DMS114 treated with DMSO at 0.1 percent for 48 hours (cell line): Measurements from ENCODE around the gene KMT2E.
"Not testable (repeated sequence)": the region's sequence is repeated elsewhere in the genome, so short reads cannot be mapped to it uniquely, and the experiment has no call there.

Experiments used
- DNase-seq: peaks from one replicate; lab custom pipeline; 2025; ENCODE audit not compliant: unreplicated experiment; lab: John Stamatoyannopoulos, UW

KMT2E gene

DNA sequence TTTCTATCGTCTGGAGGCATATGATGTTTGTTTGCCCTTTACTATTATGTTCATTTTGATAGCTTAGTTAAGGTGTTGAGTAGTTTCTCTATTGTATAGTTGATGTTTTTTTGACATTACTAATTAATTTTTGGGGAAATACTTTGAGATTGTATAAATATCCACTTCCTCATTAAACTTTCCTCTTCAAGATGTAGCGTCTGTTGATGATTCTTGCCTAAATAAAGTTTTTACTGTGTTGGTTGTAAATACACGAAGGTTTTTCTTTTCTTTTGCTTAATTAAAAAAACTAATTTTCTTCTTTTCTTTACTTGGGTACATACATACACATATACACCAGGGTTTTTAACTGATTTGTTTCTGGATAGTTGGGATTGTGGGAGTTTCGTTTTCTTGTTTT, 8.5 kb downstream of the KMT2E start:
- DNase-seq, result no peak

DNA sequence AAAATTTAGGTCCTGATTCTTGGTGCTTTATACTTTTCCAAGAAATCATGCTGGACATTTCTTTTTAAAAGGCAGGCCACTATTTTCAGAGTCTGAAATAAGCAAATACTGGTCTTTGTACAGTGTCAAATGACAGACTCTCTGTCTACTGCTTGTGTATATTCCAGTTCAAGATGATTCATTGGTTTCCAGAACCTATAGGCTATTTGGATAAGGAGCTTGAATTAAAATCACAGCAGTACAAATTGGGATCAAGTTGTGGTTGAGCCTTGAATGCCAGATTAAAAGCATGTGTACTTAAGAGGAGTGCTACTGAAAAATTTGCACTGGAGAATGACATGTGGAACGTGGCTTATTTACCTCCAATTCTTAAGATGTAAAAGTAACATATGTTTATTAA, 10.7 kb downstream of the KMT2E start:
- no peak for DNase-seq

DNA sequence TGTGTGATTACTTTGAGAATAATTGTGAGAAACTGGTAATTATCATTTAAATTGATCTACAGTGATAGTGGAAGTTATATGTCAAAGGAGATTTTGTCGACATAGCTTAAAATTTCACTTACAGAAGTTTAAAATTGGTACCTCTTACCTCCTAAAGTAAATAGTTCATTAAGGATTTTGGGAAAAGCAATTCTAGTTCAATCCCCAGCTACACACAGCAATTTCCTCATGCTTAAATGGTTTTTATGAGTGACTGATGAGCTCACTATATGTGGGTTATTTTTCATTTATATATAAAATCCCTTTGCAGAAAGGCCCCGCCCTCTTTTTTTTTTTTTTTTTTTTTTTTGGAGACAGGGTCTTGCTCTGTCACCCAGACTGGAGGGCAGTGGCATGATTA, 12.7 kb downstream of the KMT2E start:
- no peak for DNase-seq

DNA sequence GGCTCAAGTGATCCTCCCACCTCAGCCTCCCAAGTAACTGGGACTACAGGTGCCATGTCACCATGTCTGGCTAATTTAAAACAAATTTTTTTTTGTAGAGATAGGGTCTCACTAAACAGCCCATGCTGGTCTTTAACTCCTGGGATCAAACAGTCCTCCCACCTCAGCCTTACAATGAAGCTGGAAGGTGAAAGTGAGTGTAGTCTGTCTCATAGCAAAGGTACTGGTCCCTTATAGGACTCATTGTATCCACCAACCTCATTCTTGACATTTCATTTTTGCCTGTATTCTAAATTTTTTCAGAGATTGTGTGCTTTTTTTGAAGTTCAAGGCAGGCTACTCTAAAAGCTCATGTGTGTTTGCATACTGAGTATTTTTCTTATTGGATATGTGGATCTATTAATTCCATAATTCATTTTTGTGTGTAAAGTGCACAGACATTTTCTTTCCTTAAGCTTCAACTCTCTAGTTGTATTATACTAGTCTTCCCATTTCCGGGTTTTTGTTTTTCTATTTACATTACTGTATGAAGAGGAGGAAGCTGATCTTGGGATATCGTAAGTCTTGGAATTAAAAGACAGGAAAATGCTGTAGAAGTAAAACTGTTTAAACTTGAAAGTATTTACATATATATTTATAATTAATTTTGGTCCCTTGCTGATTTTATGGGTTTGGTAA, 13.3 kb downstream of the KMT2E start:
- no peak for DNase-seq

DNA sequence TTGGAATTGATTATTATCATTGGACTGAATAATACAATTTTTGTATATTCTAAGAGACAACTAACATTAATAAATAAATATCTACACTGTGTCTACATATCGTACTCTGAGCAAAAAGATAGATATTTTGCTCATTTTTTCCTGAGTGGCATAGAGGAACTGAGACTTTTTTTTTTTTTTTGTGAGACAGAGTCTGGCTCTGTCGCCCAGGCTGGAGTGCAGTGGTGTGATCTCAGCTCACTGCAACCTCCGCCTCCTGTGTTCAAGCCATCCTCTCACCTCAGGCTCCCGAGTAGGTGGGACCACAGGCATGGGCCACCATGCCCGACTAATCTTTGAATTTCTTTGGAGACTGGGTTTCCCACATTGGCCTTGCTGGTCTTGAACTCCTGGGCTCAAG, 14.0 kb downstream of the KMT2E start:
- no peak for DNase-seq

DNA sequence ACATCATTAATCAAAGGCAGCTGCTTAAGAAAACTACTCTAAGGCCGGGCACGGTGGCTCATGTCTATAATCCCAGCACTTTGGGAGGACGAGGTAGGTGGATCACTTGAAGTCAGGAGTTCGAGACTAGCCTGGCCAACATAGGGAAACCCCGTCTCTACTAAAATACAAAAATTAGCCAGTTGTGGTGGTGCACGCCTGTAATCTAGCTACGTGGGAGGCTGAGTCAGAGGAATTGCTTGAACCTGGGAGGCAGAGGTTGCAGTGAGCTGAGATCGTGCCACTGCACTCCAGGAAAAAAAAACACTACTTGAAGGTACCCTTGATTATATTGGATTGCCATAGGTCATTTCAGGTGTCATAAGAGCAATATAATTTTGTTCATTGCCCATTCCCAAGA, 14.9 kb downstream of the KMT2E start:
- DNase-seq, result not testable (repeated sequence)

DNA sequence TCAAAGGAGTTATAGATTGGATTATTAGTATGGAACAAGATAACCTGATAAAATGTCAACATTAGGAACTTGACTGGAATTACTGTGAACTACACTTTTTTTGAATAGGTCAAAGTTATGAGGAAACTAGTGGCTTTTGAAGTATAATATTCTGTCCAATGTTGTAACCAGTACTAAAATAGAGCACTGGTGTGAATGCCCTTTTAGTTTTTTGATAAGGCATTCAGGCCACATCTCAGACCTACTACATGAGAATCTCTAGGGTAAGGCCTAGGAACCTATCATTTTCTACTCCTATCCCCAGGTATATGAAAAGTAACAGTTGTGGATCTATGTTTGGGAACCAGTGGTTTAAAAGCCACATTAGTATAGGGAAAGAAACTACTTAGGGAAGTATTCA, 16.4 kb downstream of the KMT2E start:
- no peak for DNase-seq

DNA sequence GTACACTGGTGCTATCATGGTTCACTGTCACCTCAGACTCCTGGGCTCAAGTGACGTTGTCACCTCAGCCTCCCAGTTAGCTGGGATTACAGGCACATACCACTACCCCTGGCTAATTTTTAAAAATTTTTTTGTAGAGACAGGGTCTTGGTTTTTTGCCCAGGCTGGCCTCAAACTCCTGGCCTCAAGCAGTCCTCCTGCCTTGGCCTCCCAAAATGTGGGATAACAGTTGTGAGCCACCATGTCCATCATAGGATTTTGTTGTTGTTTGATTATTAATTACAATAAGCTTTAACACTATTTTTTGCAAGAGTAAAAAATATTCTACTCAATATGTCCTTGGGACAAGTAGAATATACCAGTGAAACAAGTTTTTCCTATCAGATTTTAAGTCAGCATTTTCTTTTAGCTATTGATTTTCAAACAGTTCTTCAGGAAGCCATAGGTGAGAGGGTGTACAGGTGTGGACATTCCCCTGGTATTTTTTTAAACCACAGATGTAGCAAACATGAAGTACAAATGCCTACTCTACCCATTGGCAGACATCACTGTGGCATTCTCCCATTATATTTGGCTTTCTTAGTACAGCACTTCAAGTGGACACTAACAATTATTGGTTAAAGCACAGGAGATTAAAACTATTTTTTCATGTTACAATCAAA, 18.7 kb downstream of the KMT2E start:
- DNase-seq, result no peak

DNA sequence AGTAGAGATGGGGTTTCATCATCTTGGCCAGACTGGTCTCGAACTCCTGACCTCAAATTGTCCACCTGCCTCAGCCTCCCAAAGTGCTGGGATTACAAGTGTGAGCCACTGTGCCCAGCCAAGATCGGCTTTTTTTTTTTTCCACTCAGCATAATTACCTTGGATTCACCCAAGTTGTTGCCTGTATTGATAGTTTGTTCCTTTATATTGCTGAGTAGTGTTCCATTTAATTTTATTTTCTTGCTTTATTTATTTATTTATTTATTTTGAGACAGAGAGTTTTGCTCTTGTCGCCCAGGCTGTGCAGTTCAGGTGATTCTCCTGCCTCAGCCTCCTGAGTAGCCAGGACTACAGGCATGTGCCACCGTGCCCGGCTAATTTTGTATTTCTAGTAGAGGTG, 21.3 kb downstream of the KMT2E start:
- DNase-seq, result no peak

DNA sequence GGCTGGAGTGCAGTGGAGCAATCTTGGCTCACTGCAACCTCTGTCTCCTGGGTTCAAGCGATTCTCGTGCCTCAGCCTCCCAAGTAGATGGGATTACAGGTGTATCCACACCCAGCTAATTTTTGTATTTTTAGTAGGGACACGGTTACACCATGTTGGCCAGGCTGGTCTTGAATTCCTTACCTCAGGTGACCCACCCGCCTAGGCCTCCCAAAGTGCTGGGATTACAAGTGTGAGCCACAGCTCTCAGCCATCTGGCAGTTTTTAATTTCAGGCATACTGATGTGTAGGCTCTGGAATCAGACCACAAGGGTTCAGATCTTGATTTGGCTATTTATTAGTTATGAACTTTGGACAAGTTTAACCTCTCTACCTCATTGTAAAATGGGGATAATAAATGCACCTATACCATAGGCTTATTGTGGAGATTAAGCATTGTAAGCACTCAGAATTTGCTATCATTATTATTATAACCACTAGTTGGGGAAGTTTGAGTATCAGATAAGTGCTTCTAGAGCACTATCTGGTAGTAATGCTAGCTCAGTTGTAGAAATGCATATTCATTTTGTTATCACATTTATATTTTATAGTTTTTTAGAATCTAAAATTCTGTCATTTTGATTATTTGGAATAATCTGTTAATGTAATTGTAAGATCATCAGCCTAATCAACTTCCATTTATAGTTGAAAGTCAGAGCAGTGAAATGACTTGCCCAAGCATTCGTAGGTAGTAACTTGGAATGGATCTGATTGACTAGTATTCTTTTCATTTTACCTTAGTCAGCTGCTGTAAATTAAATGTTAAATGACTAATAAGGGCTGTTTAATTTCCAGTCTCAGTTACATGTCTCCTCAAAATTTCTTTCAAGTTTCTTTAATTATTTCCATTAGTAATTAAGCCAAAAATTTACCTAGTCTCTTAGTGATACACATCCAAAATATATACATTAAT, 22.5 kb downstream of the KMT2E start:
- no peak for DNase-seq

DNA sequence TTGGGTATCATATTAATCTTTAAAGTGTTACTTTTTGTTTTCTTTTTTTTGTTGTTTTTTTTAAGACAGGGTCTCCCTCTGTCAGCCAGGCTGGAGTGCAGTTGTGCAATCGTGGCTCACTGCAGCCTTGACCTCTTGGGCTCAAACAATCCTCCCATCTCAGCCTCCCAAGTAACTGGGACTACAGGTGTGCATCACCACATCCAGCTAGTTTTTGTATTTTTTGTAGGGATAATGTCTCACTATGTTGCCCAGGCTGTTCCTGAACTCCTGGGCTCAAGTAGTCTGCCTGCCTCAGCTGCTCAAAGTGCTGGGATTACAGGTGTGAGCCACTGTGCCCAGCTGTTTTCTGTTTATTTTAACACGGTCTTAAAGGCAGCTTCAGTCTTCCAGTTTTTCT, 23.3 kb downstream of the KMT2E start:
- DNase-seq, result no peak

DNA sequence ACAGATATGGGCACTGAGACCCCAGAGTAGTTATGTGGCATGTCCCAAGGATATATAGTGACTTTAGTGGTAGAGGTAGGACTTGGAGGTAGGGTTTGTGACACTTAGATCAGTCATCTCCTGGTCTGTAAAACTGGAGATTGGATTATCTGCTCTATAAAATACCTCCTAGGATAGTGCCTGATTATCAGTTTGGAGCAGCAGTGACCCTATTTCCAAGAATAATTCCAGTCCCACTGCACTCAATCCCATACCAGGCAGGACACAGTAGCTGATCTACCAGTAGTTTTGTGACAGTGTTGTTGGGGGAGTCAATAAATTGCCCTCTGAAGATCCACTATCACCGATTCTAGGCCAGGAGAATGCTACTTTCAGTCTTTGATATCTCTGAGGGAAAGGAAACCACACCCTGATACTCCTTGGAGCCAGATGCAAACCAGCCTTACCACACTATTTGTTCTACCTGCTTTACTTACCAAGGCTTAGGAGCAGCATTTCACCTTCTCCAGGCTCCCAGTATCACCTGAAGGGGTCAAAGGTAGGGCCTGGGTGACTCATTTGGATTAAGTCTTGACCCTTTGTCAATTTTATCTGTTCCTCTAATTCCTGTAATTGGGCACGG, 30.6 kb downstream of the KMT2E start:
- no peak for DNase-seq

DNA sequence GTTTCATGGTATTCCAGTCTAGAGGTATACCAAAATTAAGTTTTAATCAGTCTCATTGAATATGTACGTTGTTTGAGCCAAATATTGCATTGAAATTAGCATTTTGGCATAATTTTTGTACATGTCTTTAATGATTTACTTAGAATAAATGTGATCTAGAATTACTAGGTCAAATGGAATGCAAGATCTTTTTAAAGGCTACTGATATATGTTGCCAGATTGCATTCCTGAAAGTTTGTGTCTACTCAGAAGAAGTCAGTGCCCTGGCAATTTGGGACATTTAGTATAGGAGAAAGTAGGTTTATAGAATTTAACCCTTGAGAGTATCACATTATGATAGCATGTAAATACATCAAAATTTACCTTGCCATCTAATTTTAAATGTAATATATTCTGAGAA, 32.4 kb downstream of the KMT2E start:
- DNase-seq, result no peak

DNA sequence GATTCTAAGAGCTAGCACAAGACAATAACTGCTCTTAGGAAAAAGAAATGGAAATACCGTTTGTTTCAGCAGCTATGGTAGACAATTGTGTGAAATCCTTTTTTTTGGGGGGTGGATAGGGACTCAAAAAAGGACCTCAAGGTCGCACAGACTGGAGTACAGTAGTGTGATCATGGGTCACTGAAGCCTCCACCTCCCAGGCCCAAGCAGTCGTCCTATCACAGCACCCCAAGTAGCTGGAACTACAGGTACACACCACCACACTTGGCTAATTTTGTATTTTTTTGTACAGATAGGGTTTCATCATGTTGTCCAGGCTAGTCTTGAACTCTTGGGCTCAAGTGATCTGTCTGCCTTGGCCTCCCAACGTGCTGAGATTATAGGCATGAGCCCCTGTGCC, 33.9 kb downstream of the KMT2E start:
- DNase-seq, result no peak

DNA sequence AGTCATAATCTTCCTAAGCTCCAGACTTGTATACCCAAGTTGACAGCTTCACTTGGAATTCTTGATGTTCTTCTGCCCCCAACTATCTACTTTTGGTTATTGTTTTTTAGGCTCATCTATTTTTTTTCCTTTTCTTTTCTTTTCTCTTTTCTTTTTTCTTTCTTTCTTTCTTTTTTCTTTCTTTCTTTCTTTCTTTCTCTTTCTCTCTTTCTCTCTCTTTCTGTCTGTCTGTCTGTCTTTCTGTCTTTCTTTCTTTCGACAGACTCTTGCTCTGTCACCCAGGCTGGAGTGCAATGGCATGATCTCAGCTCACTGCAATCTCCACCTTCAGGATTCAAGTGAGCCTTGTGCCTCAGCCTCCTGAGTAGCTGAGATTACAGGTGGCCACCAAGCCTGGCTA, 36.5 kb downstream of the KMT2E start:
- no peak for DNase-seq

DNA sequence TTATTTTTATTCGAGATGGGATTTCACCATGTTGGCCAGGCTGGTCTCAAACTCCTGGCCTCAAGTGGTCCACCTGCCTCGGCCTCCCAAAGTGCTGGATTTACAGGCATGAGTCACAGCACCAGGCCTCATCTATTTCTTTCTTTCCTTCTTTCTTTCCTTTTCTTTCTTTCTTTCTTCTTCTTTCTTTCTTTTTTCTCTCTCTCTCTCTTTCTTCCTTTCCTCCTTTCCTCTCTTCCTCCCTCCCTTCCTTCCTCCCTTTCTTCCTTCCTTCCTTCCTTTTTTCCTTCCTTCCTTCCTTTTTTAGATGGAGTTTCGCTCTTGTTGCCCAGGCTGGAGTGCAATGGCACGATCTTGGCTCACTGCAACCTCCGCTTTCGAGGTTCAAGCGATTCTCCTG, 36.9 kb downstream of the KMT2E start:
- not testable (repeated sequence) for DNase-seq

DNA sequence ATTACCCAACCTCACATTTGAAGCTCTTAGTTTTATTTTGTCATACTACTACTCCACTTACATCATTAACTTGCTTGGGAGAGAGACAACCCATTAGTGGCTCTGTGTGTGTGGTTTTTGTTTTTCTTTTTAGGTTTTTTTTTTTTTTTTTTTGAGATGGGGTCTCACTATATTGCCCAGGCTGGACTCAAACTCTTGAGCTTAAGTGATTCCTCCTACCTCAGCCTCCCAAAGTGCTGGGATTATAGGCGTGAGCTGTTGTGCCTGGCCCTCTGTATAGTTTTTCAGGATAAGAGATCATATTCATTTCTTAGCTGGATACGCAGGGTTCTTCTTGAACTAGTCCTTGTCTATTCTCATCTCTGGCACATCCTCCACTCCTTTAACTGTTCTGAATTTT, 41.1 kb downstream of the KMT2E start:
- no peak for DNase-seq

DNA sequence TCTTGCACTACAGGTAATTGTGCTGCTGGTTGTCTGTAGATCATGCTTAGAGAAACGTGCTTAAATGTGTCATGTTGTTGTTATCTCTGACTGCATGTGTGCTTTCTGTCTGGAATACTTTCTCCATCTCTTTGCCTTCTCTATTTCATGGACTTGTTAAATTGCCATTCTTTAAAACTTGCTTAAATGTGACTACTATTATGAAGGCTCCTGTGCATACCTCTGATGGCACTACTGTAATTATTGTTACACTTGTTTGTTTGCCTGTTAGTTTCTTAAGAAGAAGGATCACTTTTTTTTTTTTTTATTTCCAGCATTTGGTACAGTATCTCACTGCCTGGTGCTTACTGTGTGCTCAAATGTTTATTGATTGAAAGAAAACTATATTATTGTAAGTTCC, 41.6 kb downstream of the KMT2E start:
- no peak for DNase-seq

DNA sequence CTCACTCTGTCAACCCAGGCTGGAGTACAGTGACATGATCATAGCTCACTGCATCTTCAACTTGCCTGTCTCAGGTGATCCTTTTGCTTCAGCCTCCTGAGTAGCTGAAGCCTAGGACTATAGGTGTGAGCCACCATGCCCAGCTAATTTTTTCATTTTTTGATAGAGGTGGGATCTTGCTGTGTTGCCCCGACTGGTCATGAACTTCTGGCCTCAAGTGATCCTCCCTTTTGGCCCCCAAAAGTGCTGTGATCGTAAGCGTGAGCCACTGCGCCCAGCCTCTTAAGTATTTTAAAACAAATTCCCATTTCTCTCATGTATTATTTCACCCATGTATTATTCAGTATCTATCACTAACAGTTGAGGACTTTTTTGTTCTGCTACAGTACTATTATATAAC, 43.5 kb downstream of the KMT2E start:
- DNase-seq, result no peak

DNA sequence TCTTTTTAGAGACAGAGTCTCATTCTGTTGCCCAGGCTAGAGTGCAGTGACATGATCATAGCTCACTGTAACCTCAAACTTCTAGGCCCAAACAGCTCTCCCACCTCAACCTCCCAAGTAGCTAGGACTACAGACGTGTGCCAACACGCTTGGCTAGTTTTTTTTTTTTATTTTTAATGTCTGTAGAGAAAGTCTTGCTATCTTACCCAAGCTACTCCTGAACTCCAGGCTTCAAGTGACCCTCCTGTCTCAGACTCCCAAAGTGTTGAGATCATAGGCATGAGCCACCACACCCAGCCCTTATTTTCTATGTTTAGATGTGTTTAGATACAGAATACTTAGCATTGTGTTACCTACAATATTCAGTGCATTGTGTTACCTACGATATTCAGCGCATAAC, 46.4 kb downstream of the KMT2E start:
- DNase-seq, result no peak

DNA sequence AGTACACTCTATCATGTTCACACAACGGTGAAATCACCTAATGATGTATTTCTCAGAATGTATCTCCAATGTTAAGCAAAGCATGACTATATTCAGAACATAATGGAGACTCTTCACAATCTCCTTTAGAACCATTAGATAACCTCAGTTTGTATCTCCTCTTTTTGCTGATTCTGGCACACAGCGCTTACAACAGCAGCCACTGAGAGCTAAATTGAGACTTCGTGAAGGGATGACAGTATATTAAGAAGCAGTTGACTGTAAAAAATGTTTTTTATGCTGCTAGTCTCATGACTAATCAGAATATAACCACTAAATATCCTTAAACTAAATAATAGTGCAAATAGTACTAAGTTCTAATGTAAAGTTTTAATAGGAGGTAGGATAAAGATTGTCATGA, 46.9 kb downstream of the KMT2E start:
- no peak for DNase-seq

DNA sequence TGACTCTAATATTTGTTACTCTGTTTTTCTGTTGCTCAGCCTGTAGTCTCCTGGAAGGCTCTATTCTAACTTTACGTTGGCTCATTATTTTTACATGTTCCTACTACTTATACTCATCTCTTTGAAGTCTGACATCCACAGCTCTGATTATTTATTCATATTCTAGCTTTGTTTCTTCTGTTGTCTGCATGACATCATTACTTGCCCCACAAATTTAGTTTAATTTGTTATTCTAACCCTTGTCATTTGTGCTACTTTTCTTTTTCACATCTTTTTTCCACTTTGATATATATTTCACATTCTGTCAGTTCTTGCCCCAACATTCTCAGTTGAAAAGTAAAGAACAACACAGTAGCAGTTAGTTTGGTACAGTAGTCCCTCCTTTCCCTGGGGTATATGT, 51.1 kb downstream of the KMT2E start:
- no peak for DNase-seq
